NT2/D1 (cell line): ENCODE data around the gene DAB2IP.

Experiments
- DNase-seq: peaks from one replicate; pipeline ENCODE4 v3.0.0-alpha.2; 2011; ENCODE audit warnings: low read depth, low spot score
- H3K27me3 ChIP-seq: 2 replicates; pipeline ENCODE4 v1.6.0; 2011; ENCODE audit warnings: mild to moderate bottlenecking; ENCODE audit not compliant: insufficient read length, insufficient read depth
- H3K36me3 ChIP-seq: 2 replicates; pipeline ENCODE4 v1.6.1; 2011; ENCODE audit warnings: mild to moderate bottlenecking, low read length, mixed read lengths; ENCODE audit not compliant: insufficient read depth, insufficient read length
- H3K4me1 ChIP-seq: 2 replicates; pipeline ENCODE4 v1.5.1; 2011; ENCODE audit not compliant: insufficient read depth, insufficient read length
- H3K4me3 ChIP-seq: 2 replicates; pipeline ENCODE4 v1.5.1; 2011; ENCODE audit warnings: low read depth; ENCODE audit not compliant: insufficient read length
- H3K9ac ChIP-seq: 2 replicates; pipeline ENCODE4 v1.6.0; 2011; ENCODE audit warnings: low read depth; ENCODE audit not compliant: insufficient read length
- H3K9me3 ChIP-seq: 2 replicates; pipeline ENCODE4 v1.5.1; 2011; ENCODE audit warnings: mild to moderate bottlenecking, low read length; ENCODE audit not compliant: insufficient read depth
- SUZ12 ChIP-seq: IDR thresholded peaks from 2 replicates; pipeline ENCODE4 v1.6.1; 2011; ENCODE audit not compliant: insufficient read length, insufficient read depth; ENCODE audit errors: extremely low read depth
- YY1 ChIP-seq: IDR thresholded peaks from 2 replicates; pipeline ENCODE4 v1.6.1; 2011; ENCODE audit not compliant: insufficient read length, insufficient read depth
- ZNF274 ChIP-seq: IDR thresholded peaks from 2 replicates; pipeline ENCODE4 v1.6.1; 2011; ENCODE audit warnings: mild to moderate bottlenecking, low read depth, low read length

The DAB2IP gene

DNA sequence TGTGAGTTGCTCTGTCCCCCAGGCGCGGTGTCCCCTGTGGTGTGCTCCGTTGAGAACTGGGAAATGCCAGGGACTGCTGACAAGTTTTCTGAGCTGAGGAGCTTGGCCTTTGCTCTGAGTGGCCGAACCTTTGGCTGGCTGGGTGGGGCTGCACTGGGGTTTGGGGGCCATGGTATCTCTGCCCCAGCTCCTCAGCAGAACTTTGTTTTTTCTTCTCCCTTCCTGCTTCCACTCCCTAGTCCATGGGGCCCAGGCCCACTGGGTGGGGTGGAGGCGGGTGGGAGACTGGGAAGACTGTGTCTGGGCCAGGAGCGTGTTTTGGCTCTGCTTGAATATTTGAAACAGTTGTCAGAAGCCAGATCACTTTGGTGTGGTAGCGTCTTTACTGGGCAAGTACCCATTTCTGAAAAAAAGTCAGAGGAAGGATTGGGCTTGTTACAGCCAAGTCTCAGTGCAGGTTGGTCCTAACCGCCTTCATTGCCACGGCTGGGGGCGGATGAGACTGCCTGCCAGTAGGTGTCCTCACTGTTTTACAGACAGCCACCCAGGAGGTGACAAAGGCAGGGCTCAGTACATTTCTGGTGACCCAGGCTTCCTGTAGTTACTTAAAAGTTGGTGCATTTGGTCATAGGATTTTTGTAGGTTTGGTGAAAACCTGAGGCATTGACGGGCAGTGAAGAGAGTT is 92.7 kb downstream of the DAB2IP start:
- Histone ChIP-seq H3K9ac (peak overlapping the region; percentile 58), H3K27me3 (no peaks in the 10 kb centered on the region), H3K36me3 (peaks cover 35% of the 10 kb centered on the region), H3K9me3 (no peaks in the 10 kb centered on the region), H3K4me3 (no peak overlapping the region), H3K4me1 (peaks cover 45% of the 10 kb centered on the region)
- DNase-seq, result no peak
- no peak for TF ChIP-seq SUZ12
- no peak for TF ChIP-seq ZNF274
- TF ChIP-seq YY1, result no peak

- TF ChIP-seq YY1 (no peak), SUZ12 (no peak), ZNF274 (no peak)
- no peaks in the 10 kb centered on the region for H3K27me3 ChIP-seq
- no peak for DNase-seq
- peaks cover 39% of the 10 kb centered on the region for H3K4me1 ChIP-seq
- no peak overlapping the region for H3K4me3 ChIP-seq
- no peaks in the 10 kb centered on the region for H3K9me3 ChIP-seq
- H3K9ac ChIP-seq, result peak overlapping the region; percentile 21
- peaks cover 40% of the 10 kb centered on the region for H3K36me3 ChIP-seq
Observed at GRCh38 chr9:121744687-121745395, 93.4 kb downstream of the DAB2IP start.

GRCh38 chr9:121745396-121745695 is 93.9 kb downstream of the DAB2IP start:
- TF ChIP-seq YY1, result no peak
- TF ChIP-seq SUZ12, result no peak
- TF ChIP-seq ZNF274, result no peak
- Histone ChIP-seq H3K27me3 (no peaks in the 10 kb centered on the region), H3K4me1 (peaks cover 39% of the 10 kb centered on the region), H3K36me3 (peaks cover 40% of the 10 kb centered on the region), H3K9me3 (no peaks in the 10 kb centered on the region), H3K4me3 (no peak overlapping the region), H3K9ac (peak overlapping the region; percentile 21)
- no peak for DNase-seq

GRCh38 chr9:121746411-121746810 is 95.0 kb downstream of the DAB2IP start:
- Histone ChIP-seq H3K4me1 (peaks cover 32% of the 10 kb centered on the region), H3K4me3 (no peak overlapping the region), H3K9me3 (no peaks in the 10 kb centered on the region), H3K36me3 (peaks cover 41% of the 10 kb centered on the region), H3K9ac (no peak overlapping the region), H3K27me3 (no peaks in the 10 kb centered on the region)
- DNase-seq, result no peak
- TF ChIP-seq YY1, result no peak
- no peak for TF ChIP-seq ZNF274
- TF ChIP-seq SUZ12, result no peak

DNA sequence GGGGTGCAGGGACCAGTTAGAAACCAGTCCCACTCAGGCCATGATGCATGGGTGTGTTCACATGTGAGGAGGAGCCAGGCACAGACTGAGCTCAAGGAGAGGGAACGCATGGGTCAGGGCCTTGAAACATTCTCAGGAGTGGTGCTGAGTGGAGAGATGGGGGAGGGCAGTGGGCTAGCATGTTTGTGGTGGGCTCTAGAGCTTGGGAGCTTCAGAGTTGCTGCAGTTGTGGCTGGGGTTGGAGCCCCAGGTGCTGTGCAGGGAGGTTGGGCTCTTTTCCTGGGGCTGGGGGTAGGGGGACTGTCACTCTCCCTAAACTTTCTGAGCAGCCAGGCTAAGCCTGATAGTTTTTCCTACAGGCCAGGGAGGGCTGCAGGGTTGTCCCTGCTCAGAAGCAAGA is 95.4 kb downstream of the DAB2IP start:
- Histone ChIP-seq H3K36me3 (peaks cover 44% of the 10 kb centered on the region), H3K27me3 (no peaks in the 10 kb centered on the region), H3K9ac (no peak overlapping the region), H3K4me3 (no peak overlapping the region), H3K4me1 (peaks cover 34% of the 10 kb centered on the region), H3K9me3 (no peaks in the 10 kb centered on the region)
- DNase-seq, result no peak
- no peak for TF ChIP-seq SUZ12
- no peak for TF ChIP-seq ZNF274
- TF ChIP-seq YY1, result no peak

- Histone ChIP-seq H3K9ac (no peak overlapping the region), H3K4me3 (no peak overlapping the region), H3K27me3 (no peaks in the 10 kb centered on the region), H3K36me3 (peaks cover 45% of the 10 kb centered on the region), H3K9me3 (no peaks in the 10 kb centered on the region), H3K4me1 (peaks cover 40% of the 10 kb centered on the region)
- DNase-seq, result no peak
- no peak for TF ChIP-seq ZNF274
- TF ChIP-seq SUZ12, result no peak
- no peak for TF ChIP-seq YY1
Observed at GRCh38 chr9:121748074-121748473, 96.6 kb downstream of the DAB2IP start.

- Histone ChIP-seq H3K36me3 (peaks cover 53% of the 10 kb centered on the region), H3K27me3 (no peaks in the 10 kb centered on the region), H3K4me3 (no peak overlapping the region), H3K4me1 (peaks cover 39% of the 10 kb centered on the region), H3K9me3 (no peaks in the 10 kb centered on the region), H3K9ac (no peak overlapping the region)
- DNase-seq, result no peak
- TF ChIP-seq ZNF274 (no peak), SUZ12 (no peak)
Observed at GRCh38 chr9:121748727-121749423, 97.4 kb downstream of the DAB2IP start.
